HG03039 (cell line): Measurements from ENCODE around the gene GSTM5.
"Not testable (repeated sequence)": the region's sequence is repeated elsewhere in the genome, so short reads cannot be mapped to it uniquely, and the experiment has no call there.

ENCODE experiments used
- ATAC-seq: cut with Tn5 transposase; IDR thresholded peaks from one replicate; pipeline ENCODE4 v1.9.1; 2021; ENCODE audit warnings: mild to moderate bottlenecking, moderate library complexity; ENCODE audit not compliant: unreplicated experiment

The GSTM5 gene

DNA sequence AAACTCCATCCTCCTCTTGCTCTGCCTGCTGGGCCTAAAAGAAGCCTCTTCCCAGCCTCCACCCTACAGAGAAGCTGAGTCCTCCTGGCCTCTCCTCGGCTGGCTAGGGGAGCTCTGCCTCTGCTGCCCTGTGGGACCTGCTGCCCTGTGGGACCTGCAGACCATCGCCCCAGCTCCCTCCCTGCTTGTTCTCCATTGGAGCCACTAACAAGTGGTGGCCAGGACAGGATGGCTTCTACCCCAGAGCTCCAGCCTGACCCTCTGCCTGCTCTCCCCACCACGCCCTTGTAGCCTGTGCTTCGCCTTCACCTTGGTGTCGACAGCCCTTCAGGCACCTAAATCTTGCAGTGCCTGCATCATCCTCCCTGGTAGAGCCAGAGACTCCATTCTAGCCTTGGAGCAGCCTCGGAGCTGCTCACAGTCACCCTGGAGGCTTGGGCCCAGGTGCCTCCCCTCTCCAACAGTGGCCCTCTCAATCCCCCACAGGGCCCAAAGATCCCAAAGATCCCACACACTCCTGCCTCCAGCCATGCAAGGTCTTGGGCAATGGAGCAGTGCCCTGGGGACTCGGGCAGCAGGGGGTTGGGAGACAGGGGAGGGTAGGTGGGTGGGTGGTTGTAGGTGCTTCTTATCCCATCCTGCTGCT lies 48.7 kb downstream of the GSTM5 start:
- no peak for ATAC-seq

DNA sequence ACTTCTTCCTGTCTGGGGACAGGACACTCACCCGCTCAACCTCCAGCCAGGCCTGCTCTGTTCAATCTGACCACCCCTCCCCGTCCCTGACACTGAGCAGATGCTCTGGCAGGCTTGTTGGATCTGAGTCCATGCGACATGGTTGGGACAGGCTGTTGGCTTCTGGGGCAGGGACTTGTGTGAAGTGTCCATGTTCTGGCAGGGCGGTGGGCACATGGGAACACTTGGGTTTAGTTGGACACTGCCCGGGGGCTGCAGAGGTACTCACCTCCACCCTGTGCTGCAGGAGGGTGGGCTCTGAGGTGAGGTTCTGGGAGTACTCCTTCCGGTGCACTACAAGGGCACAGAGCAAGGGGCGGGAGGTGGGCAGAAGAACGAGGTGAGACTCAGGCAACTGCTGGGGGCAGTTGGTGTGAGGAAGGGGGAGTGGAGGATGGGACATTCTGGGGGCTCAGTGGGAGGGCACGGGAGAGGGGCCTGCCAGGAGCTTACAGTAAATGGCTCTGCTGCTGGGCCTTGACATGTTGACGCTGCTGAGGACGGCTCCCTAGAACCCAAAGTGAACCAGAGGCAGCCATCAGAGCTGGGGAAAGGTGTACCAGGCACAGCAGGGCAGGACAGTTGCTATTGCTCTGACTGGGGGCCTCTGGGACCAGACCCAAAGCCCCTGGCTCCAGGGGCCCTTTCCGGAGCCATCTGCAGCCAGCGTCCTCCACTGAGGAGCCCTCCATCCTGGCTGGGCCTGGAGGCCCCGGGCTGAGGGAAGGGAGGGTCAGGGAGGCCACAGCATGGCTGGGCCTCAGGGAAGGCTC lies 49.4 kb downstream of the GSTM5 start:
- no peak for ATAC-seq

DNA sequence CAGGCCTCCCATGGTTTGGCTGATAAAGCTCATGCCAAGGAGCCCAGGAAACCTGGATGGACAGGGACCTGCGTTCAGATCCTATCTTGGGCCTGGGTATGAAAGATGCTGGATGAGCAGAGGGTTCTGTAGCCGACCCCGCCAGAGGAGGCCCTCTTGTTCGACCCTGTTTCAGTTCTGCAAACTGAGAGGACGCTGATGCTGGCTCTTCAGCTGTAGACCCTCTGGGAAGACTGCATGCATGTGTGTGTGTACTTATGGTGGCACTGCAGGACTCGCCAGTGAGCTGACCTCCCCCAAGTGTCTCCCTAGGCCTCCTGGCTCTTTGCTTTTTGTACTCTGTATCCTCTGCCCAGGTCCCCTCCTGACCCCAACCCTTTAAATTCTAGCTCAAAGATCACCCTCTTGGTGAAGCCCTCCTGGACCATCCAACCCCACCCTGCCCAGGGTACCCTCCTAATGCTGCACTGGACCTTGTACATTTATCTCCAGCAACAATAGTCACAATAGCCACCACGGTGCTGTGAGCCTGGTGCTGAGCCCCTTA lies 50.1 kb downstream of the GSTM5 start:
- no peak for ATAC-seq

DNA sequence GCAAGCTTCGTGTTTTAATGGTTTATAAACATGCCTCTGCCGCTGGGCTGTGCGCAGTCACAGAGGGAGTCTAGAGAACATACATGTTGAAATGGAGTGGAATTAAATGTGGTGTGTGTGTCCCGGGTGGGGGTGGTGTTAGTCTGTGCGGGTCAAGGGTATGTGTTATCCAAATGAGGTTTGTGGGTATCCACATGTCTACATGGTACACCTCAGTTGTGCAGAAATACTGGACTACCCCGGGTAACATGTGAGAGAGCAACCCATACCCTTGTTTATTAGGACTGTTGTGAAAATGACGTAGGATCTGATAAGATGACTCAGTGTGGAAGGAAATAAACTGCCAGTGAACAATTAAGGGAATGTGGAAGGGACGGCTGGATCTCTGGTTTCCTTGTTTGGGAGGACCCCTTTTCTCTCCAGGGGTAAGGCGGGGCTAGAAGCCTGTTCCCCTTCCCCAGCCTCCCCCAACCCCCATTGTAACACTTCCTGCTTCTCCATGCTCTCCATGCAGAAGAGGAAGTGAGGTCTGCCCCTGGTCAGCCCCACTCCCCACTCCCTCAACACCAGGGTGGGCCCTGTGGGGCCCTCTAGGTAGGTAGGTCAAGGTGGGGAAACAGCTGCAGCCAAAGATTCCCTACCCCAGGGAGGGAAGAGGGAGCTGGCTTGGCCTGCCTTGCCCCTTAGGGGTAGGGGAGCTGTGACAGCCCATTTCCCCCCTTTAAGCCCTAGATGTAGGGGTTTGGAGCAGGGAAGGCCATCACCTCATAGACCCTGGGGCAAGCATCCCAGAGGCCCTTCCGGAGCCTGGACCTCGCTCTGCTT lies 51.0 kb downstream of the GSTM5 start:
- no peak for ATAC-seq

DNA sequence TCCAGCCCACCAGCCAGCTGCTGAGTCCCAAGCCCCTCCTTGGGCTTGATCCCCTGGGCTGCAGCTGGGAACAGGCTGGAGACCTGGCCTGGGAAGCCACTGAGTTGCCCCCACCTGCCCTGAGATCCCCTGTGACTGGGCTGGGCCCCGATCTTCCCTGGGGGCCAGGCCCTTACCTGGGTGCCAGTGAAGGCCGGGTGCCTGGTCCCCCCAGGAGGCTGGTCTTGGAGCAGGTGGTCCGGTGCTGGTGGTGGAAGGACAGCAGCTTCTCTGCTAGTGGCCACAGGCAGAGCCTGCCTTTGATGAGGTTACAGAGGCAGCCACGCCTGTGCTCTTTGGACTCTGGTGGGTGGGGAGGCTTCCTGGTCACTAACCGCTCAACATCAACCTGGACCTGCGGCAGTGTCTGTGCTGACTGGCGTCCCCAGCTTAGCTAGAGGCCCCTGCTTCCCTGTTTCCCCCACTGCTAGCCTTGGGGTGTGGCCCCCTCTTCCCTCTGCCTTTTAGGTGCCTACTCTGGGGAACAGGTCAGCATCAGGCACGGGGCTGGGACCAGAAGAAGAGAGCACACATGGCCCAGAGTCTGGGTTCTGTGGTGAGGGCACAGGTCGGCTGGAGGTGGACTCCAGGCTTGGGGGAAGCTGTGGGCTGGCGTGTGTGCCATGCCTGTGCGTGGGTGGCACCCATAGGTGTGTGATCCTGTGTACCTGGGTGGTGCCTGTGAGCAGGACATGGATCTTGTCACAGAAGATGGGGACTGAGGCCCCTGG lies 51.8 kb downstream of the GSTM5 start, which contains the start of gene EPS8L3:
Gene EPS8L3 (minus strand): TSS at position 278 of the 770 bp plus-strand sequence. CDS start 2,174 bp downstream, outside the sequence.
- no peak for ATAC-seq

DNA sequence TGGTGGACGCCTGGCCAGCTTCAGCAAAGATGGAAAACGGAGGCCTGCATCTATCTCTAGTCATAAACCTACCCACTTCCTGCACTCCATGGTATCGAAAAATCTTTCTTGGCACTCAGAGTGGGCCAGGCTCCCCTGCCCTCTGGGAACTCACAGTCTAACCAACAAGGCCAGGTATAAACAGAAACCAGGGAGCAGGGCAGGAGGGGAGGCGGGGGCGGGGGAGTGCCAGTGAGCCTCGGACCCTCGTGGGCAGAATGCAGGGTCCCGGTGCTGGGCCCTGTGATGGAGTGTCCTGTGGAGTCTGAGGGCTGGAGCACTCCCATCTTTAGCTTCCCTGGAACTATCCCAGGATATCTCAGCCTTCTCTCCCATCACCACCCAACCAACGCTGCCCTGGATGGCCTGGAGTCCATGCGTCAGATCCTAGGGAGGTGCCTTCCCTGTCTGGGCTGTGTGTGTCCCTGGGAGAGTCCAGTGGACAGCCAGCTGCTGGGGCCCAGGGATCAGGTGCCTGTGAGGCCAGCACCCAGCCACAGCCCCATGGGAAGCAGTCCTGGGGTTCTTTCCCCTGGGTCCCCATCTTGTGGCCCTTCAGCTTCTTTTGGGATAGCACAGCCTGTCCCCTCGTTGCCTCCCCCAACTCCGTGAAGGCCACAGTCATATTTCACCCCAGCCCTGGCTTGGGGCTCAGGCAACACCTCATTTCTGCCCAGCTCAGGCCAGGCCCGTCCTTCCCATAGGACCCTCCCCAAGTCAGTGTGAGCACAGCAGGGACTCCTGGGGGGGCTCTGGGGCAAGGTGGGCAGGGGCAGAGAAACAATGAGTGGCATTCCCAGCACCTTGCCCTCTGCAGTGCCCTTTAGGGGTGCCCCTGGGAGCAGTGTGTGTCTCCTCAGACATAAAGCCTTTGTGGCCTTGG lies 52.8 kb downstream of the GSTM5 start:
- ATAC-seq: no peak

DNA sequence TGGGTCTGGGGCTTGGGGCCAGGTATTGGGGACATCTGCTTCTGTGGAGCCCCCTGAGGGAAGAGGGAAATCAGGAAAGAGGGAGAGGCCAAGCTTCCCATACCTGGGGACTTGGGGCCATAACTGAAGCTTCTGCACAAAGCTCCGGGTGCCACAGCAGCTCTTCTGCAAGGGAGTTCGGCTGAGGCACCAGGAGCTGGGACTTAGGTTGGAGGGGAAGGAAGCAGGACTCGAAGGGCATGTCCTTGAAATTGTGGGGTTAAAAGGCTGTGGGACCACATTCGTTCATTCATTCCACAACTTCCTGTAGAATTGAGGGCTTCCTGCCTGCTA lies 53.4 kb downstream of the GSTM5 start:
- ATAC-seq: no peak

DNA sequence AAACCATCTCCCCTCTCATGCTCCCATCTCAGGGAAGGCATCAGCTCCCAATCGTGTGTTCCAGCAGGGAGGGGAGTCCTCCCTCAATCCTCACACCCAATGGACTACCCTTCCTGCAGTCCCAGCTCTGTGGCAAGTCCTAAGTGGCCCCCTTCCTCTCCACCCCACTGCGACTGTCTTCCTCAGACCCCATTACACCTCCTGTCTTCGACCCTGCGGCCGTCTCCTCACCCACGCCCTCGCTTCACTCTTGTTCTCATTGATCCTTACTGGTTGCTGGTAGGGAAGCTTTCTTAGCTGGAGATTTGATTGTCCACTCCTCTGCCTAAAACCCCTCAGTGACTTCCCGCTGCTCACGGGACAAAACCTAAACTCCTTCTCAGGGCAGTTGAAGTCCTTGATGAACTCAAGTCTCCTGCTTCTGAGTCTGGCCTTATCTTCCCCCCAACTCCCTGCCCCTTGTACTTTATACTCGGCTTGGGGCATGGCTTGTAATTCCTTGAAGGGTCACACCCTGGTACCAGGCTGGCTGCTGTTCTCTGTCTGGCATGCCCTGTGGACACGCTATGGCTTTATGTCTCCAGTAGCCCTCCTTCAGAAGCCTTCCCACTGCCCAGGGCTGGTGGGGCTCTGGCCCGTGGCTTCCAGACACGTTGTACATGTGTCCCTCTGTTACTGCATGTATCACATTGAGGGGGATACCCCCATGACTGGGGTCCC lies 54.0 kb downstream of the GSTM5 start:
- no peak for ATAC-seq

DNA sequence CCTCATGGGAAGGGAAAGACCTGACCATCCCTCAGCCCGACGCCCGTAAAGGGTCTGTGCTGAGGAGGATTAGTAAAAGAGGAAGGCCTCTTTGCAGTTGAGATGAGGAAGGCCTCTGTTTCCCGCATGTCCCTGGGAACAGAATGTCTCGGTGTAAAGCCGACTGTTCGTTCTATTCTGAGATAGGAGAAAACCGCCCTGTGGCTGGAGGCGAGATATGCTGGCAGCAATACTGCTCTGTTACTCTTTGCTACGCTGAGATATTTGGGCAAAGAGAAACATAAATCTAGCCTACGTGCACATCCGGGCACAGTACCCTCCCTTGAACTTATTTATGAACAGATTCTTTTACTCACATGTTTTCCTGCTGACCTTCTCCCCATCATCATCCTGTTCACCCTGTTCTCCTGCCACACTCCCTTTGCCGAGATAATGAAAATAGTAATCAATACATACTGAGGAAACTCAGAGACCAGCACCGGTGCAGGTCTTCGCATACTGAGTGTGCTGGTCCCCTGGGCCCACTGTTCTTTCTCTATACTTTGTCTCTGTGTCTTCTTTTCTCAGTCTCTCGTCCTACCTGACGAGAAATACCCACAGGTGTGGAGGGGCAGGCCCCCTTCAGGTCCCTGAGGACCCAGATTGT lies 55.1 kb downstream of the GSTM5 start:
- not testable (repeated sequence) for ATAC-seq
